DMS 273 (cell line): ENCODE results near the gene RPTOR.
A peak's percentile ranks its signal among the peaks of the same experiment; 100 is the strongest.
"Not testable (repeated sequence)": the region's sequence is repeated elsewhere in the genome, so short reads cannot be mapped to it uniquely, and the experiment has no call there.

ENCODE experiments used
- DNase-seq: peaks from one replicate; lab custom pipeline; 2025; ENCODE audit not compliant: unreplicated experiment; lab: John Stamatoyannopoulos, UW

RPTOR gene

DNA sequence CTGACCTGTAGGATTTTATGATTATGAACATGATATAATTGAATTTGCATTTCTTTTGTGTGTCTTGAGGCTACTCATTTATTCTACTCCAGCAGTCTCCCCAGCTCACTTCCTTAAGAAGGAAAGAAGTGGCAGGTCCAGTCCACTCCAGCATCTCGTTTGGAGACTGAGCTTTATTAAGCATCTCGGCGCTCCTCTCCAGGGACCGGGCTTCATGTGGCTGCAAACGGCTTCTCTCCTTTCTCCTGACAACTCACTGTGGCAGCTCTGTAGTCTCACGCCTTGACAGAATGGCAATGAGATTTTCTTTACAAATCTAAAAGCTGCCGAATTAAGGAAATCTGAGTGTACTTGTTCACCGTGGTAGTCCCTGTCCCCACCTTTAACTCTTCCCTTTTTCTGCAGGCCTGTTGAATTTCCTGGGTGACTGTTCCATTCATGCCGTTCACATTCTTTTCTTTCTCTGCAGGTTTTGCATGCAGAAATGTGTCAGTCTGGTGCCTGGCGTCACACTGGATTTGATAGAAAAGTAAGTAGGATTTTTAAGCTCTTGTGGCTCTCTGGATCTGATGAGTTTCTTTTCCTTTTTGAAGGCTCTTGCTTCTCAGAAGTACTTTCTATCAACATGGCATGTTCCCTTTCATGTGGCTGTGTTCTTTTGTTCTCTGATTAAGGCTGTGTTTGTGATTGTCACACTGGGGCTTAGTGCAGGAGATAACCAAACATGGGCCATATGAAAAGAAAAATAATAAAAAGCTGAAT, 246.5 kb downstream of the RPTOR start:
- DNase-seq, result no peak

DNA sequence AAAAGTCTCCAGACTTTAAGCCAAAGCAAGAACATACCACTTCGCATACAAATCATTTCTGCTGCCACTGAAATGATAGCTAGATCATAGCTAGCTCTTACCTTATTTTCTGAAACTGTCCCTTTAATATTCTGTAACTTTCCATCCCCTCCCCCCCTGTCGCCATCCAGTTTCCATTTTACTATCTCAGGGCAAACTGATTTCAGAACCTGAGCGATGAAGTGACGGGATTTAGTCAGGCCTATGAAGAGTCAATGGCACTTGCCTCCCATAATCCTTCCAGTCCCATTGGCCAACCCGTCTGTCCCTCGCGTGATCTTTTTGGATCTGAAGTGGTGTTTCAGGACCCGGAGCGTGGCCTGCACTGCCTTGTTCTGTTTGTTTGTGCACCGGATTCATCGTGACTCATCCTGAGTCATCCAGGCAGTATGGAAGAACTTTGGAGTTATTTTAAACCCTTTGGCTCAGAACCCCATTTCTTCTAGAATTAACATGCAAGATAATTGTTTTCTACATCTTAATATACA, 247.2 kb downstream of the RPTOR start:
- no peak for DNase-seq

DNA sequence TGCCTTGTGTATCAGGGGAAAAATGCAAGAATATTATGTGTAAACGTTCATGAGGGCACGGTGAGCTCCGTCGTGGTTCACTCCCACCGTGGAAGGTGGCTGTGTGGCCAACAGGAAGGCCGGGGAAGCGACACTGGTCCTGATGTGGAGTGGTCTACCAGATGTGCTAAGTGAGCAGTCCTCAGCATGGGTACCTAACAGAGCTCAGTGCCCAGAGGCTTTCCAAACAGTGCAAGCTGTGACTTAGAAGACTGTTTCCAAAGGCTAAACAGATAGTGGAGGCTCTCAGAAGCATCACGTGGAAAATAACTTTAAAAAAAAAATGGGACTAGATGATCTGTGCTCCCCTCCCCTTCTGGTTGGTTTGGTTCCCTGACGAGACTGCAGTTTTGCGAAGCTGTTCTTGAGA, 247.7 kb downstream of the RPTOR start:
- no peak for DNase-seq

DNA sequence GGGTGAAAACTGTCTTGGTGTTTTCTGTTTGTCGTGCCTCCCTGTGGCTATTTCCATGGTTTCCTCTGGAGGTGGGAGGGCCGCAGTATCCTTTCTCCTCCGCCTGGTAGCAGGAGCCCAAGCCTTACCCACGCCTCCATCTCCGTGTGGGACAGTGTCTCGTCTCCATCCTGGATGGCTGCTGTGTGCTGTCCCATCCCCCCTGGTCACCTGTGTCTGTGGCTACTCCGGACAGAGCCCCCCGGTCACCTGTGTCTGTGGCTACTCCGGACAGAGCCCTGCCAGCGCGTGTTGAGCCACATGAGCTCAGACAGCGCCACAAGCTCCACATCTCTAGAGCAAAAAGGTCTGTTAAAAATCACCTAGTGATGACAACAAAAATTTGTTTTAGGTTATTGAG, 248.8 kb downstream of the RPTOR start:
- no peak for DNase-seq

DNA sequence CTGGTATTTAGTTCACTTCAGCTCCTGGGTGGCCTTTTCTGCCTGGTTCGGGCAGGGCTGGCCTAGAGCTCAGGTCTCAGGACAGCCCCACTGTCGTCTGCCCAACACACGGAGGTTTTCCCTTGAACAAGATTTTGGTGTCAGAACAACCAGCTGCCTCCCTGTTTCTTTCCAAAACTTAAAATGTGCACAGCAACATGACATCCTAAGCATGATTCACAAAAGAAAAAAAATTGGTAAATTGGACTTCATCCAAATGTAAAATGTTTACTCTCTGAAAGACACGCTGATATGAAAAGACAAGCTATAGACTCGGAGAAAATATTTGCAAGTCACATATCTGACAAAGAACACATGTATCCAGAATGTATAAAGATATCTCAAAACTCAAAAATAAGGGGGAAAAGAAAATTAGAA, 249.2 kb downstream of the RPTOR start:
- DNase-seq, result no peak

DNA sequence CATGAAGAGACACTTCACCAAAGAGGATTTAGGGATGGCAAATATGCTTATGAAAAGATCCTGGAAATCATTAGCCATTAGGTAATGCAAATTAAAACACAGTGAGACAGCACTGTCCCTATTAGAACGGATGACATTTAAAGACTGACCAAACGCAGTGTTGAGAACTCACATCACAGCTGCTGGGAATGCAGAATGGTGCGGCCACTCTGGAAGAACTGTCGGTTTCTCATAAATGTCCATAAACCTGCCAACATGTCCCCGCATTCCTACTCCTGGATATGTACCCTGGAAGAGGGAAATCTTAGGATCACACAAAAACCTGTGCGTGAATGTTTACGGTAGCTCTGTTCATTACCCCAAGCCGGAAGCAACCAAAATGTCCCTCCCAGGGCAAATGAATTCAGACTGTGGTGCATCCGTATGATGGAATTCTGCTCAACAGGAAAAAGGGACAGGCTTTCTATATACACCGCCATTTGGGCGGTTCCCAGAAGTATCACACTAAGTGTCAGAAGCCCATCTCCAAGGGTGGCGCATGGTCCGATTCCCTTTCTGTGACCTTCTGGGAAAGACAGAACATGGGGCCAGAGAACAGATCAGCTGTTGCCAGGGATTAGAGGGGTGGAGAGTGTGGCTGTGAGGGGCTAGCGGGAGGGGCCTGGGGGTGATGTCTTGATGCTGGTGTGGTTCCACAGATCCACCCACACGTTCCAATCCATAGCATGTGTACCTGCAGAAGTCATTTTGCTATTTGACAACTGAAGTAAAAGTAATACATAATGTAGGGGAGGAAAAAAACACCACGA, 249.8 kb downstream of the RPTOR start:
- DNase-seq, result no peak

DNA sequence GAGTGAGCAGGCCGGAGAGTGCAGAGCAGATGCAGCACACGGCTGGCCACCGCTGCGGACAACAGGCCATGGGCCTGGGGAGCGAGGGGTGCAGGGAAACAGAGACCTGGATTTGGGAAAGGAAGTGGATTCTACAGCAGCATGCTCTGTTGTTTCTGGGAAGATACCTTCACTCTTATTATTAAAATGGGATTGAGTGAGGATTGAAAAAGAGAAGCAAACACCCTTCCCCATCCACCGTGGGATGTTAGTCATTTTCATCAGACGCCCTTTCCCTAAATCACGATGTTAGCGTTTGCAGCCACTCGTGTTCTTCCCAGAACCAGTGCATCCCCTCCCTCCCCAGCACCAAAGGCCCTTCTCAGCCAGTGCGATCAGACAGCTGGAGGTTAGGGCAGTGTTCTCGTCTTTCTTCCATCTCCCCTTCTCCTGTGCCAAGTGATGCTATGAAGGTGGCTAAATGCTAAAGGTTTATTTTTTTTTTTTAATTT, 250.5 kb downstream of the RPTOR start:
- no peak for DNase-seq

DNA sequence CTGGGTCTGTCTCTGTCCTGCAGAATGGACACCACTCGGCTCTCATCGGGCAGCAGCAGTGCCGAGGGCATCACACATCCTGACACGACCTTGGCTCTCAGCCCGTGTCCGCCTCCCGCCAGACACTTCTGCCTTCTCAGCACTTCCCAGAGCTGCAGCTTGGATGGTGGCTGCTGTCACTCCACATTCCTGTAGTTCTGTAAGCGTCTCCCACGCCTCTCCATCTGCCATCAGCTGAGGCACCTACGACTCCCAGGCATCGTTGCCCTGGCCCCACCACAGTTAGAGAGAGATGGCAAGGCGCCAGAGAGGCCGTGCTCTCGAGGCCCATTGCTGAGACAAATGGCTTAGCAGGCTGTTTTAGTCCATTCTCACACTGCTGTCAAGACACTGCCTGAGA, 251.1 kb downstream of the RPTOR start:
- DNase-seq, result peak; percentile 77

DNA sequence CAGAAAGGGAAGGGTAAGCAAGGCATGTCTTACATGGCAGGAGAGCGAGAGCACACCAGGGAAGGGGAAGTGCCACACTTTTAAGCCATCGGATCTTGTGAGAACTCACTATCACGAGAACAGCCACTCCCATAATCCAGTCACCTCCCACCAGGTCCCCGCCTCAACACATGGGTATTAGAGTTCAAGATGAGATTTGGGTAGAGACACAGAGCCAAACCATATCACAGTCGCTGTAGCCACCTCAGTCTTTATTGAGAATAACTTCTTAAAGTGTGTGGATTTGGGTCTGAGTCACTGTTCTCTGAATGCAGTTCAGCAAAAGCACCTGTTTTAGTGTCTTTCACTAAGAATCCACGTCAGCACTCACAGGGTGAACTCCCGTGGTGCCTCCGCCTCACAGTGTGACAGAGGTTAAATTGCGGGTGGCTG, 251.8 kb downstream of the RPTOR start:
- DNase-seq, result no peak

DNA sequence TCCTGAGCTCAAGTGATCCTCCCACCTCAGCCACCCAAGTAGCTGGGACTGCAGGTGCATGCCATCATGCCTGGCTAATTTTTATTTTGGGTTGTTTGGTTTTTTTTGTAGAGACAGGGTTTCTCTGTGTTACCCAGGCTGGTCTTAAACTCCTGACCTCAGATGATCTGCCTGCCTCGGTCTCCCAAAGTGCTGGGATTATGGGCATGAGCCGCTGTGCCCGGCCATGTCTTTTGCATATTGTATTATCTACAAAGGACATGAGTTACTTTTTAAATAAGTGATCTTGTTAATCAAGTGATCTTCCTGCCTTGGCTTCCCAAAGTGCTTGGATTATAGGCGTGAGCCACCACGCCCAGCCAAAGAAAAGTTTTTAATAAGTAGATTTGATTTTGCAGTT, 252.6 kb downstream of the RPTOR start:
- DNase-seq, result not testable (repeated sequence)

DNA sequence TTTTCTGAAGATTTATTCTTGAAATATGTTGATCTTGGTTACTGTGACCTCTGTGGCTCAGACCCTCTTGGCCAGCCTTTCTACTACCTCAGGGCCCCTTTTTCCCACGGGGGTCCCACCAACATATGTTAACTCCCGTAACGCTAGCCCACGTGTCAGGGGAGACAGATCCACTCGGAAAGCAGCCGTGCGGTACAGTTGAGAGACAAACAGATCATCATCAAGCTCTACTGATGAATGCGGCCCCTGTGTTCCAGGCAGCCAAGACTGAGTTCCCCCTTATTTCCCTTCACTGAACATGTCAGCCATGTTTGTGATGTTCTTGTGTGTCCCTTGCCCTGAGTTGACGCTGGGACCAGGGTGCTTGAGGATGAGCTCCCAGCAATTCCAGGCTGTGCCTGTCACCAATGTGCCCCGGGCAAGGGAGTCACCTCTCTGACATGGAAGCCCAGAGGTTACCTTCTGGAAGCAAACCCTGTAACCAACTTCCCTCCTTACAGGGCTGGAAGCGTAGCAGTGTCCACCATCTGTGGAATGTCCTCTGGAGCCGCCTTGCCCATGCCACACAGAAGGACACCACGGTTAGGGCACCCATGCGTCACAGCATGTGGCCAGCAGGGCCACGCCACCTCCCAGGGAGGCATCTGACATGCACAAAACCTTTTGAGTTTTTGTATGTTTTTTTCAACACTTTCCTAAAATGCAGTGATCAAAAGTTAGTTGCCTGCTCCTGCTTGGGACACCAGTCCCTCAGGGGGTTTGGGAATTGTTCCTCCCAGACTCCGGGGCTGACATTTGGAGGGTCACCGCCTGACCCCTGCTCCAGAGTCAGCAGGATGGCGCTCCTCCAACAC, 253.3 kb downstream of the RPTOR start:
- DNase-seq, result no peak

DNA sequence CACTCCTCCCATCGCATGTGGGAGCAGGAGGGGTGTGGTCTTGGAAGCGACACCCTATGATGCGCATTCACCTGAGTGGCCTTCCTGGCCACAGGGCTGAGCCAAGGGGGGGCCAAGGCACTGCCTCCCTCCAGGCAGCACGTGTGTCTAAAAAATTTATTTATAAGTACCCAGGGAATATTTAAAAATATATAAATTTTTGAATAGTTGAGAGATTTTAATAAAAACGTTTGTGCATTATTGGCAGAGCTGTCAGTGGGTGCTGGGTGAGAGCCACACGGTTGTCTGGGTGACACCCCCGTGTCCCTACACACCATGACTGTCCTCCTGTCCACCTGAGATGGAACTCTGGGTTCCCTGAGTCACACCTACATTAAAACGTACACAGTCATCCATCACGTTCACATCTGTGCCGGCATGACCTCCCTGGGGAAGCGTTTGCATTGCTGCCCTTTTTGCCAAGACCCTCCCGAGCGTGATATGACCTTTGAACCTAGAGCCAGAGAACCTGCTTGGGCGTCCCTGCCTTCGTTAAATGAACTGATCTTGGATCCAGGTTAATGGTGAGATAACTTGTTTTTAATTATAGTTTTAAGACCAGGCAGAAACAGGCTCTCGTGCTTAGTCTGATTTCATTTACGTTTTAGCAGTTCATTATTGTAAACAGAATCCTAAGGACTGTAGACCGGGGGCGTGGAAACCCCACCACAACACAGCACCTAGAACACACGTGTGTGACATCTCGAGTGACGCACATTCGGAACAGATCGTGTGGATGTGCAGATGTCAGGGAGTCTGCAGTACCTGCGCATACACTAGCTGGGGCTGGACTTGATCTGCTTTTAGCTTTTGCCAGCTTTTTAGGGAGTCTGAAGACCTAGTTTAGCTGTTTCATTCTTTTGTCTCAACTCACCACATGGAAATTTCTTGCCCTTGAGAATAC, 254.2 kb downstream of the RPTOR start:
- DNase-seq, result no peak

DNA sequence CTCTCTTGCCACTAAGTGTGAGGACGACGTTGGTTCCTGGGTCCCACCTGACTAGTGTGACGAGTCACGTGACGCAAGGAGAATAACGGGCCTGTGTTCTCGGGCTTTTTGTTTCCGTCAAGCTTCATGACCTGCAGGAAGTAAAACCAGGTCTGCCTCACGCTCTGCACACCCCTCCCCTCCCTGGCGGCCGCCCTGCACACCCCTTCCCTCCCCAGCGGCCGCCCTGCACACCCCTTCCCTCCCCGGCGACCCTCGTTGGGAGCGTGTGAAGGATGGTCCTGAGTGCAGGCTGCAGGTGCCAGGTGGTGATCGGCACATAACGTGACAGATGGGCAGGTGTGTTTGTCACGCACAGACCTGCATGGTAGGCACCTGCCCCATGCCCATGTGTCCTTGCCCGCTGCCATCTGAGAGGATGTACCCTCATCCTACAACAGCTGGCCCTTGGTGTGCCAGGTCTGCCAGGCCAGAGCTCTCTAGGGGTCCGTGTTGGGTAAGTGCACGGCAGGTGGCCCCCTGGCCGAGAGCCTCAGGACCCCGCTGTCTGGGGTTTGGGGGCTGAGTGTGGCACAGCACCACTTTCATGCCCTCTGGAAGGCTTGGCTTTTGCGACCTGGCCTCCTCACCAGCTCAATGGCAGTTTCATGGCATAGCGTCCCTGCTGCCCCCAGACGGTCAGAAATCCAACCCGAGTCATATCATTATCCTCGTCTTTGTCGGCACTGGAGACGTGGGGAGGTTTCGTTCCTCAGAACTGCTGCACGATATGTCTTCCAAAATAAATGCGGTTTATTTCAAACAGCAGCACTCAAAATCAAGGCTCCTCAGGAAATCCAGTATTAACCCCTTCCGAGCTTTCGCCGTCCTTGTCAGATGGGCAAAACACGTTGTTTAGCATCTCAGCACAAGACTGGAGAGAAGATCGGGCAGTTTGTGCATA, 255.2 kb downstream of the RPTOR start:
- DNase-seq, result no peak

DNA sequence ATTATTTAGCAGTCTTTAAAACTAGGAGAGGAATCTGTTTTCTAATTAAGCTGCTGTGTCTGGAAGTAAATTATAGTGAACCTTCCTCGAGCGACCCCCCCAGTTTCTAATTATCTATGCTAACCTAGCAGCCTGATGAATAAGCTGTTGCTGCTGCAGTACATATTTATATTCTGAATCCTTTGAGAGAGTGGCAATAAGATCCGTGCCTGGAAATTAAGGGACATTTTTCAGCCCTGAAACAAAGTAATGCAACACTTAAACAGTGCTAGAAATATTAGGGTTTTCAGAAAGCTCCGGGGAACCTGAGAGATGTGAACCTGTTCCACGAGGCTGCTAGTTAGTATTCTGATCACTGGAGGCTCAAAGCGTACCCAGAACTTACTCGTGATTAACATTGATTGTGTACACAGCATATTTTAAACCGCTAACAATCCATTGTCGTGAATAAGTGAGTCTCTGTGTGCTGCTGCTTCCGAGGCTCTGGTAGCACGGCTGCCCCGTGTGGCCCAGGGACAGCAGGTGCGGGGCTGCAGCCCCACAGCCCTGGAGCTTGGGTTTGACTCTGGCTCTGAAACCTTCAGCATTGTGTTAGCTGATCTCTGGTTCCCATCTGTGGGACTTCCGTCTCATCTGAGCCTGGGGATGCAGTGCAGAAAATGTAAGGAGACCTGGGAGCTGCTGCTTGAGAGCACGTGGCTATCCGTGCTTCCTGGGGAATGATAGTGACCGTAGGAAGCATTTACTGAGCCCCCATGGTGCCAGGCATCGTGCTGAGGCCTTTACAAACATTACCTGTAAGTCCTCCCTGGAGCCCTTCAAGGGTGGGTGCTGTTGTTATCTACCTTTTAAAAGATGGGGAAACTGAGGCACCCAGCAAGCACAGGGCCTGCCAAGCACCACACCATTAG, 256.1 kb downstream of the RPTOR start:
- DNase-seq, result no peak

DNA sequence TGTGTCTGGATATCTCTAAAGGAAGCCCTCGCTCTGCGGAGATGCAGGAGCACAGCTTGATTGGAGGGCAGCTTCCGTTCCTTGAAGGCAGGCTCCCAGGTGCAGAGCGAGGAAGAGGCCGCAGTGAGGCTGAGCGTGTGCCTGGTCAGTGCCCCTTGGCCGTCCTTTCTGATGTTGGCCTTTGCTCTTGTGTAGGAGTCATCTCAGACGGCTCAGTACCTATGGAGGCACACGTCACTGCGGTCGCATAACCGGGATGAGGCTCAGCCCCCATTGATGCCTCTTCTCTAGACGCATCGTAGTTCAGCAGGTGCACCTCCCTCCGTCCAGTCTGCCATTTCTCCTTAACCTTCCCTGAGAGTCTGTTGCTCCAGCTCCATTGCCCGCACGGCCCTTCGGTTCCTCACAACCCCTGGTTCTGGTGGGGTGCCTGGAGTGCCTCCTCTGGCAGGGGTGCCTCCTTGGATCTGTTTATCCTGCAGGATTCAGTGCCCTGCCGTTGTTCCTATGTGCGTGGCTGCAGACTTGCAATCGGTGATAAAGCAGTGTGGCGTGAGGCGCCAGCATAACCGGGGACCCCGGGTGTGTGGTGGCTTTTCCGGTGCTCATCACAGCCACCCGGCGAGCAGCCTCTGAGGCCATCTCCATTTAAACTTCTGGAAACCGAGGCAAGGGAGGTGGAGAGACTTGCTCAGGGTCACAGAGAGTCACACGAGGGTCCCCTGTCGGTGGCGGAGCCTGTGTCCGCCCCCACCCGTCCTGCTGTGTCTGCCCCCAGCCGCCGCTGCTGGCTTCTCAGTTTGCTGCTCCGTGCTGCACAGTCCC, 258.2 kb downstream of the RPTOR start:
- DNase-seq, result no peak

DNA sequence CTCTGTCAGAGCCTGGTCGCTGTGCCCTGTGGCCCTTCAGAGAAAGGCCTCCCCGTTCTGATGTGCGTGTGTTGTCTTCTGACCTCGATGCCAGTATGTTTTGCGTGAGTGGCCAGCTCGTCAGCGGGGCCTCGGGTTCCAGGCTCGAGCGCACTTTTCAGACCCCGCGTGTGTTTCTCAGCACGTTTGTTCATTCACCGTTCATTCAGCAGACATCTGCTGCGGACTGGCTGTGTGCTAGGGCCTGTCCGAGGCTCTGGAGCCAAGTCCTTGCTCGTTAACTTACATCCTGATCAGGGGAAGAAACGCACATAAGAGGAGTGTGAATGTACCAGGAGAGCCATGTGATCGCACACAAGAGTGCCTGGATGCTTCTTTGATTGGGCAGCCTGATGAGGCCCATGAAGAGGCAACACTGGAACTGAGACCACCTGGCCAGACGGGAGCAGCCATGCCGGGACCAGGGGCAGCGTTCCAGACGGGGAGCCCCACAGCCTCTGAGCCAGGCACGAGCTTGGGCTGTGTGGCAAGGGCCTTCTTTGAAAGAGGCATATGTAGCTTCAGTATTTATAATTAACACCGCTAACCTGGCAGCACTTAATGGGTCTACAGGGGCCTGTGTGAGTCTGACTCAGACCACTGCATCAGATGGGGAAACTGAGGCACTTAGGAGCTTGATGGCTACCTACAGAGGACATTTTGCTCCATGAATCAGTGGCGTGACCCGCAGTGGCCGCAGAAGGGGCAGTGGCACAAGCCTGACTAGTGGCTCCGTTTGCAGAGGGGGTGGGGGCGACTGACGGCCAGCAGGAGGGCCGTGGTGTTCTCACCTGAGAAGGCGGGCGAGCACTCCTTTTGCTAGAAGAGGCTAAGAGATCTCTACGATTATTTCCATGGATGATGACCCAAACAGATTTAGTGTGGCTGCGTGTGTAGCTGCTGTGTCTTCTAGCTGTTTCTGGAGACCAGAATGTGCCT, 259.1 kb downstream of the RPTOR start:
- no peak for DNase-seq
